ELR (cell line): Measurements from ENCODE around the gene MAPK10.
"Not testable (repeated sequence)": the region's sequence is repeated elsewhere in the genome, so short reads cannot be mapped to it uniquely, and the experiment has no call there.

Experiments used
- DNase-seq: peaks from one replicate; pipeline ENCODE4 v3.0.0-alpha.2; 2015; ENCODE audit warnings: low read depth

MAPK10 gene

GRCh38 chr4:85967872-85968271 lies 392.0 kb downstream of the MAPK10 start:
- no peak for DNase-seq

- no peak for DNase-seq
Measured at GRCh38 chr4:85966373-85966772, 393.5 kb downstream of the MAPK10 start.

DNA sequence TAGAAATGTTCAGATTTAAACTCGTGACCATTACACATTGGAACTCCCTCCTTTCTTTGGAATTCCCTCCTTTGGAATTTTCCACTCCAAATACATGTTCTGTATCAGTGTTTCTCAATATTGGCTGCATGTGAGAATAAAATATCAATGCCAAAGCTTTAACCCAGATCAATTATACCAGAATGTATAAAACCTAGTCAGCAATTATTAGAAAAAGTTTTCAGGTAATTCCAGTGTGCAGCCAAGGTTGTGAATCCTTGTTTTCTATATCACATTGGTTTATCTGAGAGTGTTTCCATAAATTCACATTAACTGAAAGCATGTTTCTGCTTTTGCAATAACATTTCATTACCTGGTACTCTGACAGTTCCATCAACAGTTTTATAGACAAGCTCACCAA lies 394.3 kb downstream of the MAPK10 start:
- DNase-seq, result no peak

GRCh38 chr4:85965017-85965416 lies 394.8 kb downstream of the MAPK10 start:
- not testable (repeated sequence) for DNase-seq

DNA sequence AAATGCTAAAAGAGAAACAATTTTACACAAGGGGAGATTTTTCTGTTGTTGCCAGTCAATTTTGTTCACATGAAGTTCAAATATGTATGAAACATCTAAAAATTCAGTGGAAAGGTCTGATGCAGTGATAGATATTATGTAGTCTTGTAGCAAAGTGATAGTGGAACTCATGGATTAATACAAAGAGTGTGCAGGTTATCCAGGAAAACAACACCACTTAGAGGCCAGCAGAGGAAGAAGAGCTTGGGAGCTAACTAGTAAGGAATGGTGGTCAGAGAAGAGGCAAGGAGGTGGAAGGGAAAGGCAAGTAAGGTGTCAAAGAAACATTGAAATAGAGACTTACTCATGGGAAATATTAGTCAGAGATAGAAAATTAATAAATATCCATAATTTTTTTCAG lies 395.6 kb downstream of the MAPK10 start:
- no peak for DNase-seq

- no peak for DNase-seq
Measured at GRCh38 chr4:85963231-85963630, 396.6 kb downstream of the MAPK10 start.

DNA sequence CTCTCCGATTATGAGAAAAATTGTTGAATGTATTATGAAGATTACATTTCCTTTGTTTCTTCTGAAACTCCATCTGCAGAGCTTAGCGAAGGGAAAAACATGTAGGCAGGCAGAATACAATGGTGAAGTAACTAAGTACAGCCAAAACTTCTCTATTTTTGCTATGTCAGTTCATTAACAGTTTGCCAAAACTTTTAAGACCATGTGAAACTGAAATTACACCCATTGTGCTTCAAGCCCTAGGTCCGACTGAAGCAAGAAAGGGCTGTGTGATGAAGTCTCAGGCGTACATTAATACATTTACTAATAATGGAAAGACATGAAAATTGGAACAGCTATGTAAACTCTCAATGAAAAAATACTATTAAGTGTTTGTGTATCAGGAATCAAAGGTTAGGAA lies 398.0 kb downstream of the MAPK10 start:
- no peak for DNase-seq

- no peak for DNase-seq
Measured at GRCh38 chr4:85956293-85956945, 403.4 kb downstream of the MAPK10 start.

DNA sequence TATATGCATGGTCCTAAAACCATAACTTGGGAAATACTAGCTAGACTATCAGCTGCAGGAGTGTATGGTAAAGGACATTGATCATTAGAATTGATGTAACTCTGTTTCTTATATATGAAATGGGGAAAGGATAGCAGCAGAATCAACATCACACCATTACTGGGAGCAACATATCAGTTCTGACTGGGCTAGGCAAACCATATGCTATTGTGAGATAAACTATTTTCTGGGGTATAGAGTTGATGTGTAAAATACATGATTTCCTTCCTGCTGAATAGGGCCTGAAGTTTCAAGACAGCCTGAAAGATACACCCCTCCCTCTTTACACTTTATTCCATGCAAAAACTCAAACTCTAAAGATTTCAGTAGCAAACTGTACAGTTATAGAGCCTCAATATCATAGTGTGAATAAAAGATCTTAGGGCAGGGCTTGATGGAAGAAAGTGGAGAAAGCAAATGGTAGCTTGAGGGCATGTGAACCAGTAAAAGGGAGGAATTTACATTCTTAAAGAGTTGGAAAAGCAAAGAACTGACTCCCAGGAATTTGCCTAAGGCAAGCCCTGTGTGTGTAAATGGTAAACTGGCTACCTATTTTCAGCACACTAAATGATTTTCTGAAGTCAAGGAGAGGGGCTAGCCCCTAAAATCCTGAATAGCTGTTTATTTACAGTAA lies 404.1 kb downstream of the MAPK10 start:
- DNase-seq, result peak; percentile 47

DNA sequence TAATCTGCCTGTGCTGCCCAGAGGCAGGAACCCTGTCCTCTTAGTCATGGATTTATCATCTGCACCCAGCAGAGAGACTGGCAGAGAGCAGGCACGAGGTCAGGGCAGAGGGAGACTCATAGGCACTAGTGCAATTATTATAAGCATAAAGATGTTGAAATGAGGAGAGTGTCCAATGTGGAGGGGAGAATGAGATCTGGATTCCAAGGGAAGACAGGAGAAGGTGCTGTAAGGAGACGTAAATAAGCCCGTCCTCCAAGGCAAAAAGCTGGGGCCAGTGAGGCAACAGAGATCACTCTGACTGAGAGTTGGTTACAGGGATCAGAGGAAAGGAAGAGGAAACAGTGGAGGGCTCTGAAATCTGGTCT lies 406.2 kb downstream of the MAPK10 start:
- DNase-seq, result peak; percentile 89

GRCh38 chr4:85952972-85953650 lies 406.7 kb downstream of the MAPK10 start:
- no peak for DNase-seq

DNA sequence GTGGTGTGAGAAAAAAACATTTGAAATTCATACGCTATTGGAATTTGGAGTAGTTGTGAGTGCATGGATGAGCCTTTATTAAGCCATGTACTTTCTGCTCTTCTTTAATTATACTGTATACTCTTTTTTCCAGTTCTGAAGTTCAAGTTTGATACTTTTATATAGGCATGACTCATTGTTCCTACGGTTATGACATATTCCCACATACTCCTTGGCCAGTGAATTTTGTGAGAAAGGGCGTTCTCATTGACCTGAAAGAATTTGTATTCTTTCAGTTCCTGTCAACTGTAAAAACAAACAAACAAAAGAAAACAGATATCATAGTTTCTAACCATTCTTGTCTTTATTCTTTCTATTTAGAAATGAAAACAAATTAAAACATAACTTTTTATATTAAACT lies 407.3 kb downstream of the MAPK10 start:
- peak; percentile 79 for DNase-seq

DNA sequence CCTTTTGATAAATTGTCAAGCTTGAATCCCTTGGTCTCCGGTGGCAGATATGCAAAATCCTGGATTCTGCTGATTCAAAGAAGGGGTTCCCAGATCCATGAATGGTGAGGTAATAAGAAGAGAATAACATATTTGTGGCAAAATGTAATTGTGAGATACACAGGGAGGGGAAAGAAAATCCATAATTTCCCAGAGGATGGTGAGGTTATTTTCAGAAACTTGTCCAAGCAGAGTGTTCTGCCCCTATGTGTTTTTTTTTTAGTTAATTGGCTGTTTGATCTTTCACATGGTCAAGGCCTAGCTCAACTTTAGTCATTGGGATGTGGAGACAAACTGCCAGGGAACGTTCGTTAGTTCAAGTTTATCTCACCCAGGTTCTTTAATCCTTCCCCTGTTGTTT lies 408.8 kb downstream of the MAPK10 start:
- no peak for DNase-seq

- no peak for DNase-seq
Measured at GRCh38 chr4:85946821-85947220, 413.0 kb downstream of the MAPK10 start.

DNA sequence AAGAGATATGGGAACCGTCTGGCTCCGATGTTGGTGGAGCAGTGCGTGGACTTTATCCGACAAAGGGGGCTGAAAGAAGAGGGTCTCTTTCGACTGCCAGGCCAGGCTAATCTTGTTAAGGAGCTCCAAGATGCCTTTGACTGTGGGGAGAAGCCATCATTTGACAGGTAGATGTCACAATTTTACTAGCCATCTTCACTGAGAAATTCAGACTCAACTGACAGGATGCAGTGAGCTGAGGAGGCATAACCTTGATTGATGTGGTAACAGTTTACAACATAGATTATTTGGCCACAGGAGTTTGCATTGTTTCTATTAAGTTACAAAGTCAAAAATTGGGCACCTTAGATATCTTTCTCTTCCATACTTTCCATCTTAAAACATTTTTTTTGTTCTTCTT lies 417.7 kb downstream of the MAPK10 start:
- DNase-seq, result no peak

DNA sequence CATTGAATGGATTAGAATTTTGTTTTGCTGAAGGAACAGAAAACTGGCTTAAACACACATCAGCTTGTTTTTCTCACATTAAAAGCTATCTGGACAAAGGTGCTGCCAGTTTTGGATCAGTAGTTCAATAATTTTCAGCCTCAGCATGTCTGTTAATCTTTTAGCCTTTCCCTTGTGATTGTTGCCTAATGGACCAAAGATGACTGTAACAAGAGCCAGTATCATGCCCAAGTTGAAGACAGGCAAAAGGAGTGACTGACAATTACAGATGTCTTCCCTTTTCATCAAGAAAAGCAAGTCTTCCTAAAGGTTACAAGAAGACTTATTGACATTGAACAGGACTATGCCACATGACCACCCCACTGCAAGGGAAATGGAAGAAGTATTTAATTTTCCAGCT lies 419.7 kb downstream of the MAPK10 start:
- no peak for DNase-seq
